ENCODE results near the gene FHDC1.

FHDC1 gene

DNA sequence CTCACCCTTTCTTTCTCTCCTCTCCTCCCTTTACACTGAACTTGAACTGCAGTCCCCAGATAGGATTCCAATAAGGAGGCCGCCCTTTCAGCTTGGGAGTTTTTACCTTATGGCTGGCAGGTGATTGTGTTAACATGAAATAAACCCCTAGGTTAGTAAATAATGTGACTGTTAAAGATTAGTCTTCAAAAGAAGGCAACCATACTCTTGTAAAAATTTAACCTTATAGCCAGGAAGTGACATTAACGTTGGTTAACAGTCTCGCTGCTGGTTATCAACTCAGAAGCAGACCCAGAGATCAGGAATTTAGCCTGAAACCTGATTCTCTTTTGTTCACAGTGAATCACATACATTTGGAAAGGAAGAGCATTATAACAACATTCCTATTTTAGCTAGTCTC lies 15.2 kb downstream of the FHDC1 start:
- ChIA-PET CTCF (no interaction called here), POLR2A (ENCODE audit: low non-redundant PET) (no interaction called here)
- no peak overlapping the region for H3K27ac ChIP-seq
- TF ChIP-seq, protein P1, sequence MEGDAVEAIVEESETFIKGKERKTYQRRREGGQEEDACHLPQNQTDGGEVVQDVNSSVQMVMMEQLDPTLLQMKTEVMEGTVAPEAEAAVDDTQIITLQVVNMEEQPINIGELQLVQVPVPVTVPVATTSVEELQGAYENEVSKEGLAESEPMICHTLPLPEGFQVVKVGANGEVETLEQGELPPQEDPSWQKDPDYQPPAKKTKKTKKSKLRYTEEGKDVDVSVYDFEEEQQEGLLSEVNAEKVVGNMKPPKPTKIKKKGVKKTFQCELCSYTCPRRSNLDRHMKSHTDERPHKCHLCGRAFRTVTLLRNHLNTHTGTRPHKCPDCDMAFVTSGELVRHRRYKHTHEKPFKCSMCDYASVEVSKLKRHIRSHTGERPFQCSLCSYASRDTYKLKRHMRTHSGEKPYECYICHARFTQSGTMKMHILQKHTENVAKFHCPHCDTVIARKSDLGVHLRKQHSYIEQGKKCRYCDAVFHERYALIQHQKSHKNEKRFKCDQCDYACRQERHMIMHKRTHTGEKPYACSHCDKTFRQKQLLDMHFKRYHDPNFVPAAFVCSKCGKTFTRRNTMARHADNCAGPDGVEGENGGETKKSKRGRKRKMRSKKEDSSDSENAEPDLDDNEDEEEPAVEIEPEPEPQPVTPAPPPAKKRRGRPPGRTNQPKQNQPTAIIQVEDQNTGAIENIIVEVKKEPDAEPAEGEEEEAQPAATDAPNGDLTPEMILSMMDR (conservative IDR thresholded peaks at IDR 0.05; ENCODE audit: low read depth) = no peak
- DNase-seq (ENCODE audit: low spot score) = no peak

DNA sequence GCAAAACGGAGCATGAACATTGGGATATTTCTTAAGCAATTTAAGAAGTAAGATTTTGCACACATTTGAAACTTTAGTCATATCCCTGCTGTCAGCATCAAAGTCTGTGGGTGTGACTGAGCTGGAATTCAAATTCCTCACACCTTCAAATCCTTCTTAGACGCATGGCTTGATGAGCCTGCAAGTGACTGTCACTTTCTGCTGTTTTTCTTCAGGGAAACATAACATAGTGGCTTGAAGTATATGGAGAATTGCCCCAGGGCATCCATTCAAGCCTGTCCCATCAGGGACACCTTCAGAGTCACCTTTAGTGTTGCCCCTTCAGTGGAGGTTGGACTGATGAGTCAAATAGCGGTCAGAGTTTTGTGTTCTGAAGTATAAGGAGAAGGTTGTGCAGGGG lies 17.4 kb downstream of the FHDC1 start:
- TF ChIP-seq, protein P1 (conservative IDR thresholded peaks at IDR 0.05; ENCODE audit: low read depth) = no peak
- DNase-seq (ENCODE audit: low spot score) = no peak
- CTCF ChIA-PET = no interaction called here
- POLR2A ChIA-PET (ENCODE audit: low non-redundant PET) = no interaction called here
- no peak overlapping the region for H3K27ac ChIP-seq

DNA sequence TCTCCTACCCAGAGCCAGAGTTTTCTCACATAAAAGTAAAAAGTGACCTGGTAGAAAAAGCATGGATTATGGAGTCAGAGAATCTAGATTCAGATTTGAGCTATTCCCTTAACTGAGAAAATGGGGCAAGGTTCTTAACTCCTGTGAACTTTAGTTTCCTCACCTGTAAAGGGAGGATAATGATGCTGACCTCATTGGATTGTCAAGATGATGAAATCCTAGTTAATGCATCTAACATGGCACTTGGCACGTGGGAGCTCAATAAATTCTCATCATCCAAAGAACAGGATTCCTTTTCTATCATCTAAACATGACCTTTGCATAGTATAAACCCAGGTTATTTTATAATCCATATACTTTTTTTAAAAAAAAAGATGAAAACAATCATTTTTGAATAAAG lies 18.6 kb downstream of the FHDC1 start:
- CTCF ChIA-PET = no interaction called here
- no peak overlapping the region for H3K27ac ChIP-seq
- TF ChIP-seq, protein P1 (conservative IDR thresholded peaks at IDR 0.05; ENCODE audit: low read depth) = no peak
- DNase-seq (ENCODE audit: low spot score) = no peak
- POLR2A ChIA-PET (ENCODE audit: low non-redundant PET) = no interaction called here

DNA sequence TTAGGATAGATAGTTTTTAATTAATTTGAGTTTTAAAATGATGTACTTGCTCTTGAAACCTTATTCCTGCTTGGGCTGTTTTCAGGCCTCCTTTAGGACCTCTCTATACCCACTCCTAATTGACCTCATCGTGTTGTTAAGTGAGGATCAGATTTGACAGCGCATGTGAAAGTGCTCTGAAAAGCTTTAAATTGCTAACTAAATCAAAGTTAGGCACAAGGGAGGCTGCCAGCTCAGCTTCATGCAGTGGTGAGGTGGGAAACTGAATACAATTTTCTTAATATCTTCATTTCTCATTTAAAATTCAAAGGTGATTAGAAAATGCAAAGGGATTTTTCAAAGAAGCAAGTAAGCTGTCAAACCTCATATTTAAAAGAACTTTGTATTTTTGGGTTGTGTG lies 20.0 kb downstream of the FHDC1 start:
- no peak for DNase-seq (ENCODE audit: low spot score)
- TF ChIP-seq, protein P1 (conservative IDR thresholded peaks at IDR 0.05; ENCODE audit: low read depth) = no peak
- no peak overlapping the region for H3K27ac ChIP-seq
- ChIA-PET CTCF (no interaction called here), POLR2A (ENCODE audit: low non-redundant PET) (no interaction called here)

DNA sequence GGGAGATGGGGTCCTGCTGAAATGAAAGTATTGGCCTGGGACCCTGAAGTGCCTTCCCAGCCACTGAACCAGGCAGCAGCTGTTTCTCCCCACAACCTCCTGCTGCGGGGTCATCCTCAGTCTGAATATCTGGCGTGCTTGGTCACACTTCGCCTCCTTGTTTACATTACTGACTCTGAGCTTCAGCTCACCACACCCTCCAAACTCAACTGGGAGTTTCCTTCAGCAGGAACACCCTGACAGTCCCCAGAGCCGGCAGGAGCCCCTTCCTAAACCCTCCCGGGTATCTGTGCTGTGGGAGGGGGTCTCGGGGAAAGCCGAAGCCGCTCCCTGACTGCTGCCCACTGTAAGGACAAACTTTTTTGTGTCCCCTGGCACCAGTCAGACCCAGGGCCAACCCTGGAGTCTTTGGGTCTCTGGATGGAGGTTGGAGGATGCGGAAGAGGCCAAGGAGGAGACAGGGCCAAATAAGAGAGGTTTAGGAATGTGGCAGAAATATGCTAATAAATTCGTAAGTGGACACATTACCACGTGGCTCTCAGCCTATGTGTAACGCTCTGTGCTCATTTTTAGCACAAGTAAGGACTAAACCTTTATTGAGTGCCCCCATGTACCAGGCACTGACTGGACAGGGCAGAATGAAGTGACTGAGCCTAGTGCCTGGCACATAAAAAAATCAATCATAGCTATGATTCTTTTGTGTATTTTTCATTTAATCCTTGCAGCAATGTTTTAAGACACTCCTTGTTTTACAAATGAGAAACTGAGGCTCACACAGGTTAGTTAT lies 20.7 kb downstream of the FHDC1 start:
- no peak for DNase-seq (ENCODE audit: low spot score)
- ChIA-PET POLR2A (ENCODE audit: low non-redundant PET) (no interaction called here), CTCF (interaction anchor here (0.6 kb wide), 1 partner anchor 11 kb away, joined by 3 read pairs; no protein-coding TSS in a partner anchor)
- TF ChIP-seq, protein P1 (conservative IDR thresholded peaks at IDR 0.05; ENCODE audit: low read depth) = no peak
- no peak overlapping the region for H3K27ac ChIP-seq

DNA sequence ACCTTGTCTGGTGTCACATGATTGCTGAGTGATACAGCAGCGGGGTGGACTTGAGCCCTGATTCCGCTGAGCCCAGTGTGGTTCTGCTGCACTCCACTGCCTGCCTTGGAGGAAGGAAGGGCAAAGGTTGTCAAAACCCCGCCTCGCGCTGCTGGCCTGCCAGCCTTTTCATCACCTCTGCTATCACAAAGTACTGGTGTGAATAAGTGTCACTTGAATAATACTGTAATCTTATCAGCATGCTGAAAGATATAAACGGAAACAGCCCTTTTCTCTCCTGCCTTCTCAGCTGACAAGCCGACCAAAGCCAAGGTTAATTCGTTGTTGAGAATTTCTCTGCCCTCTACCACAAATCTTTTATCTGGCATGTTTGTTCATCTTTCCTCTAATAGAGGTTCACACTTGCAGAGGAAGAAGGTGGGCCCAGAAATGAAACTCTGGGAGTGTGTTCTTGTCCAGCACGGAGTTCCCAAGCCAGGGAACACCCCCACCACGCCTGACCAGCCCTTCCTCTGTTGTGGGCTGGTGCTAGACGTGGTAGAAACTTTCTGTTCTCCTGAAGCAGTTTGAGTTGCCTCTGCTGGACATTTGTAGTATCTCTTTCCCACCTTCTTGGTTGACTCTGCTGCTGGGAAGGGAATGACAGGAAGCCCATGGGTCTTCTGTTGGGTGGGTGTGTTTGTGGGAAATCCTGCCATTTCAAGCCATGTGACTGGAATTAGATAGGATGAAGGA lies 21.5 kb downstream of the FHDC1 start:
- H3K27ac ChIP-seq = no peak overlapping the region
- CTCF ChIA-PET = interaction anchor here (0.6 kb wide), 1 partner anchor 10 kb away, joined by 3 read pairs; no protein-coding TSS in a partner anchor
- no peak for DNase-seq (ENCODE audit: low spot score)
- POLR2A ChIA-PET (ENCODE audit: low non-redundant PET) = no interaction called here
- TF ChIP-seq, protein P1 (conservative IDR thresholded peaks at IDR 0.05; ENCODE audit: low read depth) = no peak
